Naive thymus-derived CD4-positive, alpha-beta T cell (primary cell): ENCODE results near the gene GLOD5. TPM values are rescaled to one million over a fixed set of nuclear protein-coding genes. Genes with fewer than 3 reads are reported as not detected.

ENCODE experiments used
- ATAC-seq: fragments of 150-1000 bp; cut with Tn5 transposase; 2 replicates; pipeline ENCODE4 v1.10.0; 2021; ENCODE audit warnings: mild to moderate bottlenecking, moderate library complexity
- CTCF ChIA-PET: fragments of 350-600 bp; sonication (Branson Sonifier 250); formaldehyde crosslinking; loops from one replicate; lab custom pipeline; 2021; ENCODE audit warnings: antibody characterized with exemption; lab: Charles Lee
- POLR2A ChIA-PET: fragments of 350-600 bp; sonication (Branson Sonifier 250); formaldehyde crosslinking; loops from one replicate; lab custom pipeline; 2021; ENCODE audit warnings: antibody characterized with exemption, inconsistent platforms; lab: Charles Lee
- DNase-seq, 9 donors: peaks; one replicate each; pipeline versions ENCODE4 v3.0.0 to v3.0.0-alpha.2; 2020 to 2022; ENCODE audit warnings: mixed read lengths in 1 of 9
- H3K27ac ChIP-seq: one replicate; pipeline ENCODE4 v1.7.0; 2013; ENCODE audit warnings: mild to moderate bottlenecking, low read depth, low read length, moderate library complexity
- H3K27me3 ChIP-seq, 2 donors: one replicate each; pipeline ENCODE4 v1.7.0; 2013; ENCODE audit warnings: low read length in 2 of 2, mild to moderate bottlenecking in 2 of 2, moderate library complexity in 2 of 2; ENCODE audit not compliant: control insufficient read depth in 2 of 2, insufficient read depth in 2 of 2
- H3K36me3 ChIP-seq, 3 experiments: 1 replicate in 2 of 3; 2 replicates in 1 of 3; pipeline ENCODE4 v1.7.0; 2013; ENCODE audit warnings: low read length in 3 of 3, mild to moderate bottlenecking in 3 of 3, moderate library complexity in 1 of 3; ENCODE audit not compliant: insufficient read depth in 3 of 3, control insufficient read depth in 2 of 3
- H3K4me1 ChIP-seq, 2 donors: one replicate each; pipeline ENCODE4 v1.7.0; 2013; ENCODE audit warnings: low read length in 2 of 2, mild to moderate bottlenecking in 2 of 2, moderate library complexity in 1 of 2; ENCODE audit not compliant: control insufficient read depth in 2 of 2, insufficient read depth in 2 of 2
- H3K4me3 ChIP-seq: 2 replicates; pipeline ENCODE4 v1.7.0; 2013; ENCODE audit warnings: mild to moderate bottlenecking, low read length
- H3K9me3 ChIP-seq, 3 experiments: 1 replicate in 2 of 3; 2 replicates in 1 of 3; pipeline ENCODE4 v1.7.0; 2013; ENCODE audit warnings: low read length in 3 of 3; ENCODE audit not compliant: control insufficient read depth in 2 of 3
- H3K27ac Mint-ChIP-seq, 9 donors: one replicate each; pipeline ENCODE4 v1.8.0; 2020 to 2022; ENCODE audit warnings: mixed read lengths in 9 of 9, mild to moderate bottlenecking in 8 of 9, moderate library complexity in 5 of 9, inconsistent platforms in 2 of 9
- H3K27me3 Mint-ChIP-seq, 5 donors: one replicate each; pipeline ENCODE4 v1.8.0; 2021 to 2022; ENCODE audit warnings: mixed read lengths in 5 of 5, mild to moderate bottlenecking in 1 of 5
- H3K36me3 Mint-ChIP-seq, 5 donors: one replicate each; pipeline ENCODE4 v1.8.0; 2020 to 2022; ENCODE audit warnings: mixed read lengths in 5 of 5, mild to moderate bottlenecking in 3 of 5, inconsistent platforms in 1 of 5
- H3K4me1 Mint-ChIP-seq, 7 donors: one replicate each; pipeline ENCODE4 v1.8.0; 2020 to 2022; ENCODE audit warnings: mixed read lengths in 7 of 7, mild to moderate bottlenecking in 3 of 7, inconsistent platforms in 1 of 7
- H3K4me3 Mint-ChIP-seq, 10 donors: one replicate each; pipeline ENCODE4 v1.8.0; 2020 to 2022; ENCODE audit warnings: mild to moderate bottlenecking in 10 of 10, mixed read lengths in 10 of 10, moderate library complexity in 6 of 10, inconsistent platforms in 2 of 10
- H3K9me3 Mint-ChIP-seq, 11 donors: one replicate each; pipeline ENCODE4 v1.8.0; 2020 to 2022; ENCODE audit warnings: mixed read lengths in 11 of 11, mild to moderate bottlenecking in 4 of 11, inconsistent platforms in 1 of 11, moderate library complexity in 1 of 11
- intact Hi-C, 2 donors: fragments of 100-400 bp; cut with micrococcal nuclease; formaldehyde crosslinking; loops; one replicate each; pipeline ENCODE4 v1.15.1; 2023
- polyA plus RNA-seq, 2 donors: library from polyadenylated mRNA; unstranded; fragments of 300-500 nt; fragmentation: Illumina TruSeq; gene quantifications; one replicate each; pipeline ENCODE4 v1.2.3, GENCODE V29; 2021
- total RNA-seq, 6 experiments: library from RNA in 5 of 6; stranded (reverse) in 5 of 6; gene quantifications; 1 replicate in 5 of 6; 2 replicates in 1 of 6; pipeline ENCODE4 v1.2.3 and lab custom pipeline; 2021 to 2026

The GLOD5 gene
- total and polyA plus RNA-seq, 7 experiments from 2014 or later: not detected

DNA sequence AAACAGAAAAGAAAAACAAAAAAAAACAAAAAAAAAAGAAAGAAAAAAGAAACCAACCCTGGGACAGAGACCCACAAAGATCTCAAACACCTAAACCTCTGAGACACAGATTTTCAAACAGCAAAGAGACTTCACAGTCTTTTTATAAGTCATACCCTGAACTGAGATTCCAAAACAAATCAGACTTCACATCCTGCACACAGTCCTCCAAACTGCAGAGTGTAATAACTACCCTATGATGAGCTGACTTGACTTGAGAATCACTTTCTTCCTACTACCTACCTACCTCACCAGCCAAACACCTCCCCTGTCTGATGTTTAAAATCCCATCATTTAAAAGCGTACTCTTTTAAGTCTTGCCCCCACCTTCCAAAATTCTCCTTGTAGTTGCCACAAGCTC lies 25.2 kb upstream of the GLOD5 start:
- intact Hi-C loops: loop anchor here (2.0 to 5.0 kb wide), 3 partner anchors 60 to 221 kb away; partner anchors contain the start of gene OTUD5 (in 1 of the 2)

GRCh38 chrX:48736878-48737212 lies 24.7 kb upstream of the GLOD5 start:
- intact Hi-C loops: loop anchor here (1.0 to 5.0 kb wide), 15 partner anchors 24 to 306 kb away; partner anchors contain the start of genes PQBP1 (in 2 of the 2), SUV39H1 (in 2 of the 2), TIMM17B (in 2 of the 2) and OTUD5 (in 1 of the 2)
- Histone ChIP-seq H3K27me3 (no peaks in the 10 kb centered on the region), H3K4me1 (peaks cover 12 to 14% of the 10 kb centered on the region in 2 donors), H3K9me3 (no peaks in the 10 kb centered on the region), H3K4me3 (peak overlapping the region; percentile 45), H3K27ac (peak overlapping the region; percentile 58), H3K36me3 (no peaks in the 10 kb centered on the region)
- no peaks in the 10 kb centered on the region for H3K27me3 Mint-ChIP-seq
- H3K9me3 Mint-ChIP-seq: no peaks in the 10 kb centered on the region
- CTCF ChIA-PET: interaction anchor here (0.6 to 1.5 kb wide), 7 partner anchors 8 to 375 kb away, joined by 3 to 7 read pairs (median 3); no protein-coding TSS in a partner anchor
- no peak for ATAC-seq
- DNase-seq: peak in 1 of 9 donors; percentile 4
- H3K27ac Mint-ChIP-seq: peak overlapping the region; percentile 90 to 99 (median 96)
- peak overlapping the region; percentile 79 to 98 (median 94) for H3K4me3 Mint-ChIP-seq
- peaks cover 0 to 8% (median 4%) of the 10 kb centered on the region in 5 donors for H3K36me3 Mint-ChIP-seq
- peaks cover 8 to 31% (median 24%) of the 10 kb centered on the region in 7 donors for H3K4me1 Mint-ChIP-seq
- POLR2A ChIA-PET: interaction anchor here (0.7 to 4.4 kb wide), 24 partner anchors 8 to 454 kb away, joined by 3 to 50 read pairs (median 6); partner anchors contain the start of genes HDAC6, OTUD5, RBM3 and SLC35A2

More for the DNA sequence above, 25.2 kb upstream of the GLOD5 start:
- H3K36me3 ChIP-seq: no peaks in the 10 kb centered on the region
- peak overlapping the region; percentile 55 to 98 (median 96) for H3K27ac Mint-ChIP-seq
- peaks cover 12 to 14% of the 10 kb centered on the region in 2 donors for H3K4me1 ChIP-seq
- H3K27me3 ChIP-seq: no peaks in the 10 kb centered on the region
- CTCF ChIA-PET: interaction anchor here (0.6 to 1.5 kb wide), 4 partner anchors 16 to 375 kb away, joined by 3 to 7 read pairs (median 4); no protein-coding TSS in a partner anchor
- peak in 6 of 9 donors; percentile 14 to 44 (median 28) for DNase-seq
- peak overlapping the region; percentile 79 to 98 (median 94) for H3K4me3 Mint-ChIP-seq
- H3K4me1 Mint-ChIP-seq: peaks cover 8 to 31% (median 24%) of the 10 kb centered on the region in 7 donors
- H3K27me3 Mint-ChIP-seq: no peaks in the 10 kb centered on the region
- peak overlapping the region; percentile 58 for H3K27ac ChIP-seq
- peaks cover 0 to 9% (median 4%) of the 10 kb centered on the region in 5 donors for H3K36me3 Mint-ChIP-seq
- ATAC-seq: peak; percentile 6
- H3K9me3 Mint-ChIP-seq: no peaks in the 10 kb centered on the region
- peak overlapping the region; percentile 45 for H3K4me3 ChIP-seq
- POLR2A ChIA-PET: interaction anchor here (0.9 to 4.4 kb wide), 15 partner anchors 8 to 183 kb away, joined by 3 to 50 read pairs (median 9); partner anchors contain the start of genes RBM3, SUV39H1 and WAS
- H3K9me3 ChIP-seq: no peaks in the 10 kb centered on the region

DNA sequence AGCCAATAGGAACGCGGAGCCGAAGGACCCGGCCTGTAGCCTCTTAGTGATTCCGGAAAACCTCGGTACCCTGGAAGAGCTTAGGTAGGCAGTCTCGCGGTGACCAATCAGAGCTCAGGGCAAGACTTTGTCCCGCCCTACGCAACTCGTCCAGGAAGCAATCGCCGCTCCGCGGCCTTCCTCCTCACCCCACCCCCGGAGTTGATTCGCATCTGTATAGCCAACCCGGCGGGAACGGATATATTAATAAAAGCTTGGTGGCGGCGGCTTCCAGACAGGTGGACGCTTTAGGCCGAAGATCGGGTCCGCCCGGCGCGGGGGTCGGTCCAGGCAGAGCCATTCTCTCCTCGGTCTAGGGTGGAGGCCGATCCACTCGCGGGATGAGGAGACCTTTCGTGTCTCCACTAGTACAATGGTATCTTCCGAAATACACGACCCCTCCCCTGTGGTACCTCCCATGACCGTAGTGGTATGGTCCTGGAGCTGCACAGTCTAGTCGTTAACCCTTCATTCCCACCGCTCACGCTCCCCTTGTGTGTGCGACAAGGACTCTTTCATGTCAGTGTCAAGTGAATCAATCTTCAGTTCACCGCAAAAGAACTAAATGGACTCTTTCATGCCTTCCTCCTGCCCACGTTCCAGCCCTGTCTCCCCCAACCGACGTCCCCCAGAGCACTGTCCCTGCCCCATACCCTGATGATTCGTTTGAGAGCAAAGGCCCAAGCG lies 24.2 kb upstream of the GLOD5 start:
- peak; percentile 98 for ATAC-seq
- peak; percentile 55 to 94 (median 89) for DNase-seq
- intact Hi-C loops: loop anchor here (1.0 to 5.0 kb wide), 15 partner anchors 24 to 306 kb away; partner anchors contain the start of genes PQBP1 (in 2 of the 2), SUV39H1 (in 2 of the 2), TIMM17B (in 2 of the 2) and OTUD5 (in 1 of the 2)
- Histone ChIP-seq H3K36me3 (no peaks in the 10 kb centered on the region), H3K4me1 (peaks cover 12 to 14% of the 10 kb centered on the region in 2 donors), H3K27ac (peak overlapping the region; percentile 91), H3K27me3 (no peaks in the 10 kb centered on the region), H3K4me3 (peak overlapping the region; percentile 81), H3K9me3 (no peaks in the 10 kb centered on the region)
- Mint-ChIP-seq H3K27ac (peak overlapping the region; percentile 90 to 99 (median 96)), H3K4me1 (peaks cover 8 to 31% (median 24%) of the 10 kb centered on the region in 7 donors), H3K9me3 (no peaks in the 10 kb centered on the region), H3K27me3 (no peaks in the 10 kb centered on the region), H3K36me3 (peaks cover 0 to 7% (median 0%) of the 10 kb centered on the region in 5 donors), H3K4me3 (peak overlapping the region; percentile 79 to 98 (median 94))
- CTCF ChIA-PET: interaction anchor here (1.0 to 1.5 kb wide), 6 partner anchors 9 to 199 kb away, joined by 3 to 7 read pairs (median 3); no protein-coding TSS in a partner anchor
- POLR2A ChIA-PET: interaction anchor here (0.7 to 4.4 kb wide), 27 partner anchors 9 to 454 kb away, joined by 3 to 50 read pairs (median 6); partner anchors contain the start of genes GRIPAP1, HDAC6, OTUD5 and RBM3

GRCh38 chrX:48737940-48738339 lies 23.6 kb upstream of the GLOD5 start:
- CTCF ChIA-PET: interaction anchor here (1.0 to 1.4 kb wide), 3 partner anchors 10 to 153 kb away, joined by 3 to 4 read pairs (median 3); no protein-coding TSS in a partner anchor
- Histone ChIP-seq H3K4me3 (peak overlapping the region; percentile 81), H3K27ac (peak overlapping the region; percentile 91), H3K9me3 (no peaks in the 10 kb centered on the region), H3K4me1 (peaks cover 12 to 14% of the 10 kb centered on the region in 2 donors), H3K36me3 (no peaks in the 10 kb centered on the region), H3K27me3 (no peaks in the 10 kb centered on the region)
- H3K27me3 Mint-ChIP-seq: no peaks in the 10 kb centered on the region
- H3K36me3 Mint-ChIP-seq: peaks cover 0 to 7% (median 0%) of the 10 kb centered on the region in 5 donors
- DNase-seq (no peak), ATAC-seq (no peak)
- H3K27ac Mint-ChIP-seq: peak overlapping the region; percentile 90 to 99 (median 96)
- no peaks in the 10 kb centered on the region for H3K9me3 Mint-ChIP-seq
- POLR2A ChIA-PET: interaction anchor here (0.9 to 4.4 kb wide), 19 partner anchors 9 to 341 kb away, joined by 3 to 50 read pairs (median 9); partner anchors contain the start of genes GRIPAP1, HDAC6, OTUD5 and RBM3
- H3K4me3 Mint-ChIP-seq: peak overlapping the region; percentile 79 to 98 (median 94)
- H3K4me1 Mint-ChIP-seq: peaks cover 8 to 31% (median 24%) of the 10 kb centered on the region in 7 donors
- intact Hi-C loops: loop anchor here (1.0 to 5.0 kb wide), 15 partner anchors 25 to 305 kb away; partner anchors contain the start of genes PQBP1 (in 2 of the 2), SUV39H1 (in 2 of the 2), TIMM17B (in 2 of the 2) and OTUD5 (in 1 of the 2)

DNA sequence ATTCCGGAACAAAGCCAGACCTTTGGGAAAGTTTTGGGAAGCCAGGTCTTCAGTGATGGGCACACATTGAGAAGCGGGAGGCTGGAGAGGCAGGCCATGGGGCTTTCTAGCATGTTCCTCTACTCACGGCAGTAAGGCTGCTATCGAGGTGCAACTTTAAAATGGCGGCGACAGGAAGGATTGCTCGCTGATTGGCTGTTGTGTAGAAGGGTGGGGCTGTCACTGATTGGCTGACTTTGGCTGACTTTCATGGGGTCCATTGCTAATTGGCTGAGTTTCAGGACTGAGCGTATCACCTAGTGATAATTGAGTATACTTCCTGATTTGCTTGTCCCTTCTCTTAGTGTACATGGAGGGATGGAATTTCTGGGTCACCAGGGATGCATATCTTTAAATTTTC lies 19.7 kb upstream of the GLOD5 start:
- POLR2A ChIA-PET: no interaction called here
- Histone ChIP-seq H3K27me3 (no peaks in the 10 kb centered on the region), H3K36me3 (no peaks in the 10 kb centered on the region)

DNA sequence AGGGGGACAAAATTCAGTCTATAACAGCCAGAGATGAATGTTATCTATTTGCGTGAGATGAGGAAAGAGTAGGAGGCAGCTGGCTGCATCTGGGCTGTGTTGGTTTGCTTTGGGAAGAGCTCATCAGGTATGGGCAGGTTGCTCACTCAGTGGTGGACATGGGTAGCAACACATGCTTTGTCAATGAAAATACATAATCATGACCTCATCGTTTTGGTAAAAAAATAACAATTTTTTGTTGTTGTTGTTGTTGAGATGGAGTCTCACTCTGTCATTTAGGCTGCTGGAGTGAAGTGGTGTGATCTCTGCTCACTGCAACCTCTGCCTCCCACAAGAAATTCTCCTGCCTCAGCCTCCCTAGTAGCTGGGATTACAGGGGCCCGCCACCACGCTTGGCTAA lies 16.3 kb upstream of the GLOD5 start:
- no peaks in the 10 kb centered on the region for H3K27me3 ChIP-seq
- DNase-seq: no peak
- no peak for ATAC-seq
- H3K4me3 ChIP-seq: no peak overlapping the region
- Mint-ChIP-seq H3K27ac (no peak overlapping the region), H3K9me3 (no peaks in the 10 kb centered on the region), H3K4me1 (peaks cover 0 to 2% (median 0%) of the 10 kb centered on the region in 7 donors), H3K4me3 (no peak overlapping the region), H3K27me3 (no peaks in the 10 kb centered on the region), H3K36me3 (no peaks in the 10 kb centered on the region)
- H3K27ac ChIP-seq: no peak overlapping the region
- ChIA-PET POLR2A (no interaction called here), CTCF (no interaction called here)
- H3K4me1 ChIP-seq: no peaks in the 10 kb centered on the region
- H3K36me3 ChIP-seq: no peaks in the 10 kb centered on the region
- H3K9me3 ChIP-seq: no peaks in the 10 kb centered on the region
- intact Hi-C loops: no loop called here

More for the DNA sequence above, 19.7 kb upstream of the GLOD5 start:
- CTCF ChIA-PET: no interaction called here
- ATAC-seq (no peak), DNase-seq (no peak)
- Mint-ChIP-seq H3K9me3 (no peaks in the 10 kb centered on the region), H3K27me3 (no peaks in the 10 kb centered on the region), H3K4me1 (peaks cover 0 to 12% (median 12%) of the 10 kb centered on the region in 7 donors), H3K4me3 (no peak overlapping the region), H3K36me3 (peaks cover 0 to 3% (median 0%) of the 10 kb centered on the region in 5 donors), H3K27ac (no peak overlapping the region)
- Histone ChIP-seq H3K4me3 (no peak overlapping the region), H3K27ac (no peak overlapping the region), H3K4me1 (peaks cover 7 to 10% of the 10 kb centered on the region in 2 donors), H3K9me3 (no peaks in the 10 kb centered on the region)
- intact Hi-C loops: no loop called here
